ENCODE data around the gene SLC37A3.

- no peak for TF ChIP-seq CTCF (conservative IDR thresholded peaks at IDR 0.05; ENCODE audit: low read length)
- TF ChIP-seq EZH2phosphoT487 (IDR thresholded peaks at IDR 0.05; ENCODE audit: borderline replicate concordance), result no peak
These were observed 103.0 kb downstream of the SLC37A3 start for GRCh38 chr7:140295224-140295738.

All from Loucy (cell line).